ENCODE data around the gene ZNF366. TPM values are rescaled to one million over a fixed set of nuclear protein-coding genes. Genes with fewer than 3 reads are reported as not detected.

Gene ZNF366
- total RNA-seq, 1 donor from 2014 or later: not detected

DNA sequence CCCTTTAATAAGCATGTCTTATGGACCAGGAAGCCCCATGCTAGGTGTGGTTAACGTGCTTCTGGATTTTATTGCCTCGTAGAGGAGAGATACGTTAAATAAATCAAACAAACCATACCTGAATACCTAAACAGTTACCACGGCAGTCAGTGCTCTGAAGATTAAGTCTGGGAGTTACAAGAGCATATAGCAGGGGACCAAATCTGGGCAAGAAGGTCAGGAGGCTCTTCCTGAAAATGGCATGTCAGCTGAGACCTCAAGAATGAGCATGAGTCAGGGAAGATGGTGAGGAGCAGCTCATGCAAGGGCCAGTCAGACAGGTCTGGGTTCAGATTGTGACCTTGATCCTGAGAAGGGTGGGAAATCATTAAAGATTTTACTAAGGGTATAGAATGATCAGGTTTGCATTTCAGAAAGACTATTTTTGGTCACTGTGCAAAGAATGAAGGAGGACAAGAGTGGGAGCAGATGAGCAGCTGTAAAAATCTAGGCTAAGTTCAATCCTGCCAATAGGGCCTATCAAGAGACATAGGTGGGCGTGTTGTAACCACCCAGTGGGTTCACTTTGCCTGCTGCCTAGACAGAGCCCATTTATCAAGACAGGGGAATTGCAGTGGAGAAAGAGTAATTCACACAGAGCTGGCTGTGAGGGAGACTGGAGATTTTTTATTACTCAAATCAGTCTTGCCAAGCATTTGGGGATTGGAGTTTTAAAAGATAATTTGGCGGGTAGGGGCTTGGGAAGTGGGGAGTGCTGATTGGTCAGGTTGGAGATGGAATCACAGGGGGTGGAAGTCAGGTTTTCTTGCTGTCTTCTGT, 4.8 kb upstream of the ZNF366 start:
- no peak overlapping the region for H3K27ac Mint-ChIP-seq (ENCODE audit: unreplicated experiment)
- peaks cover 34% of the 10 kb centered on the region for H3K4me1 Mint-ChIP-seq (ENCODE audit: low read depth)
- no peaks in the 10 kb centered on the region for H3K9me3 Mint-ChIP-seq (ENCODE audit: low read depth)
- no peak for DNase-seq (ENCODE audit: low spot score)
- TF ChIP-seq, protein P1, sequence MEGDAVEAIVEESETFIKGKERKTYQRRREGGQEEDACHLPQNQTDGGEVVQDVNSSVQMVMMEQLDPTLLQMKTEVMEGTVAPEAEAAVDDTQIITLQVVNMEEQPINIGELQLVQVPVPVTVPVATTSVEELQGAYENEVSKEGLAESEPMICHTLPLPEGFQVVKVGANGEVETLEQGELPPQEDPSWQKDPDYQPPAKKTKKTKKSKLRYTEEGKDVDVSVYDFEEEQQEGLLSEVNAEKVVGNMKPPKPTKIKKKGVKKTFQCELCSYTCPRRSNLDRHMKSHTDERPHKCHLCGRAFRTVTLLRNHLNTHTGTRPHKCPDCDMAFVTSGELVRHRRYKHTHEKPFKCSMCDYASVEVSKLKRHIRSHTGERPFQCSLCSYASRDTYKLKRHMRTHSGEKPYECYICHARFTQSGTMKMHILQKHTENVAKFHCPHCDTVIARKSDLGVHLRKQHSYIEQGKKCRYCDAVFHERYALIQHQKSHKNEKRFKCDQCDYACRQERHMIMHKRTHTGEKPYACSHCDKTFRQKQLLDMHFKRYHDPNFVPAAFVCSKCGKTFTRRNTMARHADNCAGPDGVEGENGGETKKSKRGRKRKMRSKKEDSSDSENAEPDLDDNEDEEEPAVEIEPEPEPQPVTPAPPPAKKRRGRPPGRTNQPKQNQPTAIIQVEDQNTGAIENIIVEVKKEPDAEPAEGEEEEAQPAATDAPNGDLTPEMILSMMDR (IDR thresholded peaks at IDR 0.05): no peak
- no peaks in the 10 kb centered on the region for H3K36me3 Mint-ChIP-seq (ENCODE audit: low read depth)
- H3K4me3 Mint-ChIP-seq (ENCODE audit: unreplicated experiment): no peak overlapping the region
- H3K27me3 Mint-ChIP-seq (ENCODE audit: low read depth): no peaks in the 10 kb centered on the region

DNA sequence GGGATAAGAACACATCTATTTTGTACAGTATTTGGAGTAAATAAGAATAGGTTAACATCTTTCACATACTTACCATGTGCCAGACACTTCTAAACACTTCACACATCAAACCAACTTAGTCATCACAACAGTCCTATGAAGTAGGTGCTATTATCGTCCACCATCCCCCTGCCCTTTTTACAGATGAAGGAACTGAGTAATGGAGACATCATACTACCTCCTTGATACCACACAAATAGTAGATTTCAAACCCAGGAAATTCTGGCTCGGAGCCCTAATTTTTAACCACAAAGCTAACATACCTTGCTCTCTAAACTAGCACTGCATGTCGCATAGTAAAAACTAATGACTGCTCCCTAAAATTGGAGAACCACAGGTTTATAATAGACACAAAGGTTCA, 4.2 kb upstream of the ZNF366 start:
- Mint-ChIP-seq H3K4me3 (ENCODE audit: unreplicated experiment) (no peak overlapping the region), H3K4me1 (ENCODE audit: low read depth) (peaks cover 34% of the 10 kb centered on the region), H3K27ac (ENCODE audit: unreplicated experiment) (peak overlapping the region; percentile 34), H3K9me3 (ENCODE audit: low read depth) (no peaks in the 10 kb centered on the region), H3K27me3 (ENCODE audit: low read depth) (no peaks in the 10 kb centered on the region), H3K36me3 (ENCODE audit: low read depth) (no peaks in the 10 kb centered on the region)
- TF ChIP-seq, protein P1 (IDR thresholded peaks at IDR 0.05): no peak
- no peak for DNase-seq (ENCODE audit: low spot score)

DNA sequence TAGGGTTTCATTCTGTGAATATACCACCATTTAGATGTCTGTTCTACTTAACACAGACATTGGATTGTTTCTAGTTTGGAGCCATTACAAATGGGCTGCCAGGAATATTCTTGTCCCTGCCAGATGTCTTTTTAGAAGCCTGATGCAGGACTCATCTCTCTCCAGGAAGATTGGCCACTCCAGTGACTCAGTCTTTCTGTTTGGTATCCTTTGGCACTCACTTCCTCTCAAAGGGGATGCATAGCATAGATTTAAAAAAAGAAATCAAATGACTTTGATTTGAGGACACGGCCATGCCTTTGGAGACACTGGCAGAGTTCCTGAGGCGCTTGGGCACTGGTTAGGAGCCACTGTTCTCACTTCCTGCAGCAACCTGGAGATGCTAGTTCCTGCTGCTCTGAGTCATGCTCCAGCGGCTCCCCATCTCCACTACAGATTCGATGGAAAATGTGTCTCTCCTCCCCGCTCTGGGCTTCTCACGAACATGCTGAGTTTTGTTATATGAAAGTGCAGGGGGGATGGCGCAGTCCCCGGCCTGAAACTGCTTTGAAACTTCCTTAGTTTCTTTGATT, 3.5 kb upstream of the ZNF366 start:
- H3K4me1 Mint-ChIP-seq (ENCODE audit: low read depth): peaks cover 34% of the 10 kb centered on the region
- H3K4me3 Mint-ChIP-seq (ENCODE audit: unreplicated experiment): no peak overlapping the region
- H3K36me3 Mint-ChIP-seq (ENCODE audit: low read depth): no peaks in the 10 kb centered on the region
- H3K27me3 Mint-ChIP-seq (ENCODE audit: low read depth): no peaks in the 10 kb centered on the region
- DNase-seq (ENCODE audit: low spot score): no peak
- TF ChIP-seq, protein P1 (IDR thresholded peaks at IDR 0.05): no peak
- no peaks in the 10 kb centered on the region for H3K9me3 Mint-ChIP-seq (ENCODE audit: low read depth)
- peak overlapping the region; percentile 68 for H3K27ac Mint-ChIP-seq (ENCODE audit: unreplicated experiment)

DNA sequence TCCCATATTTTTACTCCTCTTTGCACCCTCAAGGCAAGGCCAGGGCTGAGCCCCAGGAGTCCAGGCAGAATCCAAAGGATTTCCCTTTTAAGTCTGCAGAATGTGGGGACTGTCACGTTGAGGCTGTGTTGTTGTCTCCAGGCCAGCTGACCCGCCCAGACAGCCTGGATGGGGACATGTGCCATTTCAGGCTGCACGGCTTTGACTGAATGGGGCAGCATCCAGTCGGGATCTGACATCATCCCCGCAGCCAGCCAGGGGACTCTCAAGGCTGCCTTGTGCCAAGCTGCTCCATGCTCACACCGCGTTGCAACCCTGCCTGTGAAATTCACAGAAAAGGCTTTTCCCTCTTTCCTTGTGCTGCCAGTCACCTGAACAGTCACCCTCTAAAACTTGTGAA, 2.2 kb upstream of the ZNF366 start:
- H3K9me3 Mint-ChIP-seq (ENCODE audit: low read depth): no peaks in the 10 kb centered on the region
- peaks cover 38% of the 10 kb centered on the region for H3K4me1 Mint-ChIP-seq (ENCODE audit: low read depth)
- H3K27me3 Mint-ChIP-seq (ENCODE audit: low read depth): no peaks in the 10 kb centered on the region
- H3K27ac Mint-ChIP-seq (ENCODE audit: unreplicated experiment): no peak overlapping the region
- no peaks in the 10 kb centered on the region for H3K36me3 Mint-ChIP-seq (ENCODE audit: low read depth)
- H3K4me3 Mint-ChIP-seq (ENCODE audit: unreplicated experiment): no peak overlapping the region
- DNase-seq (ENCODE audit: low spot score): no peak
- TF ChIP-seq, protein P1 (IDR thresholded peaks at IDR 0.05): no peak

DNA sequence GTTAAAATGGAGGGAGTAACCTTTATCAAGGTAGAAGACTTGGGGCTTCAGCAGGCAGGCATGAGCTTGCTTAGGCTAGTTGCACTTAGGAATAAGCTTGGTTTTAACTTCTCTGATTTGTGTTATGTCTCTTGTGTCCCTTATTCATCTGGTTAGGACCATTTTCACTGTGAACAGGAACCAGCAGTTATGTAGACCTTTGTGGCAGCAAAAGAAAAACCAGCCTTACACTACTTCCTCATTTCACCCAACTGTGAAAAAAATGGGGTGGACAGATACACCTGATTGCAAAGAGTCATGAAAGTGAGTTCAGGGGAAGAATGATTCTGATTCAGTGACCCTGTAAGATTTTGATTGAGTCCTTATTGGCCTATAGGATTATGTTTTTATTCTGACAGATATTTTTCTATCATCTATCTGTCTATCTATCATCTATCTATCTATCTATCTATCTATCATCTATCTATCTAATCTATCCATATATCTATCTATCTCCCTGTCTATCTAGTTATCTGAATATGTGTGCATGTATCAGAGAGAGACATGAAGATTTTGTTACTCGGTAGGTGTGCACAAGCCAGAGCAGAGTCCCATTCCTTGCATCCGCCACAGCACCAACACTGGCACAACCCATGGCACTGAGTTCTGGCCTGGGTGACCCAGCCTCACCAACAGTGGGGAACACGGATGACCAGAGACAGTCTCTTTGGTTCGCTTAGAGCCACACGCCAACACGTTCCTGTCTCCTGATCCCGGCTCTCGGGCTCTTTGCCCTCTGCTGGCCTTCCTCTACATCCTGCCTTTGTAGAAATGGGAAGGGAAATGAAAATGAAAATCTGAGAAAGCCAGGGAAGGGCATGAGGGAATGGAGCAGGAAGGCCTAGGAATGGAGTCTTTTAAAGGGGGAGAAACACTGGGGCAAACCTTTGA, 1.3 kb upstream of the ZNF366 start:
- H3K4me1 Mint-ChIP-seq (ENCODE audit: low read depth): peaks cover 47% of the 10 kb centered on the region
- TF ChIP-seq, protein P1 (IDR thresholded peaks at IDR 0.05): no peak
- H3K36me3 Mint-ChIP-seq (ENCODE audit: low read depth): no peaks in the 10 kb centered on the region
- no peak overlapping the region for H3K27ac Mint-ChIP-seq (ENCODE audit: unreplicated experiment)
- H3K4me3 Mint-ChIP-seq (ENCODE audit: unreplicated experiment): no peak overlapping the region
- no peaks in the 10 kb centered on the region for H3K27me3 Mint-ChIP-seq (ENCODE audit: low read depth)
- no peaks in the 10 kb centered on the region for H3K9me3 Mint-ChIP-seq (ENCODE audit: low read depth)
- no peak for DNase-seq (ENCODE audit: low spot score)
